ENCODE data around the gene CD160.

DNA sequence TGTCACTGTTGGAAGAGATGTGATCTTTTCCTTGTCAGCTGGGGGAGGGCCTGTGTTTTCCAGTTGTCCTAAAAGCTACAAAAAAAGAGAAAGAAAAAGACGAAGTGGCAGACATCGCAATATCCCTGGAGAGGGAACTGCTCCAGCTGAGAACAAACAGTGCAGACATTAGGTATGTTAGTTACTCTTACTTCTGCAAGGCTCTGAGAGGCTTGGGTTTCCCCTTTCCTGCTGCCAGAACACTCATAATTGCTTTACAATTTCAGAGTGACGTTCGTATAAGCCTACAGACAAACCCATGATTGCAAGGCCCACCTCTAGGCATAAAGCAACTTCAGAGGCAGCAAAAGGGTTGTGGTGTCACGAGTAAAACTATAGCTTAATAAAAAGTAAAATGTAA is 31.1 kb downstream of the CD160 start:
- TF ChIP-seq, protein P1, sequence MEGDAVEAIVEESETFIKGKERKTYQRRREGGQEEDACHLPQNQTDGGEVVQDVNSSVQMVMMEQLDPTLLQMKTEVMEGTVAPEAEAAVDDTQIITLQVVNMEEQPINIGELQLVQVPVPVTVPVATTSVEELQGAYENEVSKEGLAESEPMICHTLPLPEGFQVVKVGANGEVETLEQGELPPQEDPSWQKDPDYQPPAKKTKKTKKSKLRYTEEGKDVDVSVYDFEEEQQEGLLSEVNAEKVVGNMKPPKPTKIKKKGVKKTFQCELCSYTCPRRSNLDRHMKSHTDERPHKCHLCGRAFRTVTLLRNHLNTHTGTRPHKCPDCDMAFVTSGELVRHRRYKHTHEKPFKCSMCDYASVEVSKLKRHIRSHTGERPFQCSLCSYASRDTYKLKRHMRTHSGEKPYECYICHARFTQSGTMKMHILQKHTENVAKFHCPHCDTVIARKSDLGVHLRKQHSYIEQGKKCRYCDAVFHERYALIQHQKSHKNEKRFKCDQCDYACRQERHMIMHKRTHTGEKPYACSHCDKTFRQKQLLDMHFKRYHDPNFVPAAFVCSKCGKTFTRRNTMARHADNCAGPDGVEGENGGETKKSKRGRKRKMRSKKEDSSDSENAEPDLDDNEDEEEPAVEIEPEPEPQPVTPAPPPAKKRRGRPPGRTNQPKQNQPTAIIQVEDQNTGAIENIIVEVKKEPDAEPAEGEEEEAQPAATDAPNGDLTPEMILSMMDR (IDR thresholded peaks at IDR 0.05) = no peak
- TF ChIP-seq POLR2A (IDR thresholded peaks at IDR 0.05) = no peak
- TF ChIP-seq POLR2AphosphoS5 (IDR thresholded peaks at IDR 0.05) = no peak

All from breast epithelium (tissue), 3 donors.